HepG2 (cell line): ENCODE results near the gene KLF13. TPM values are rescaled to one million over a fixed set of nuclear protein-coding genes. Genes with fewer than 3 reads are reported as not detected.

Source experiments
- AFF4 ChIP-seq: sonication (generic); formaldehyde crosslinking; IDR thresholded peaks from 2 replicates; pipeline ENCODE4 v1.4.0; 2020; ENCODE audit warnings: missing genetic modification reagents
- HMGXB4 ChIP-seq, 2 experiments: sonication (generic) in 1 of 2; formaldehyde crosslinking in 1 of 2; IDR thresholded peaks; 2 replicates each; pipeline versions ENCODE4 v1.4.0 to v1.6.1; 2018 to 2020; ENCODE audit warnings: missing genetic modification reagents in 2 of 2, borderline replicate concordance in 1 of 2, low read depth in 1 of 2, mild to moderate bottlenecking in 1 of 2, missing biosample characterization in 1 of 2
- PATZ1 ChIP-seq: sonication (generic); formaldehyde crosslinking; IDR thresholded peaks from 2 replicates; pipeline ENCODE4 v1.4.0; 2020; ENCODE audit warnings: missing genetic modification reagents
- PHF21A ChIP-seq: sonication (generic); formaldehyde crosslinking; IDR thresholded peaks from 2 replicates; pipeline ENCODE4 v1.5.0; 2020; ENCODE audit warnings: mild to moderate bottlenecking, missing genetic modification reagents
- PREB ChIP-seq: sonication (generic); formaldehyde crosslinking; IDR thresholded peaks from 2 replicates; pipeline ENCODE4 v1.4.0; 2020; ENCODE audit warnings: missing genetic modification reagents
- THAP7 ChIP-seq: sonication (generic); formaldehyde crosslinking; IDR thresholded peaks from 2 replicates; pipeline ENCODE4 v1.8.1; 2023; ENCODE audit warnings: mild to moderate bottlenecking, missing genetic modification reagents
- ZFX ChIP-seq: sonication (generic); formaldehyde crosslinking; IDR thresholded peaks from 2 replicates; pipeline ENCODE4 v1.4.0; 2020; ENCODE audit warnings: mild to moderate bottlenecking, low read depth, missing genetic modification reagents, moderate library complexity
- ZMYM4 ChIP-seq: sonication (generic); formaldehyde crosslinking; IDR thresholded peaks from 2 replicates; pipeline ENCODE4 v1.8.1; 2023; ENCODE audit warnings: mild to moderate bottlenecking, missing genetic modification reagents
- ZSCAN31 ChIP-seq: sonication (generic); formaldehyde crosslinking; IDR thresholded peaks from 2 replicates; pipeline ENCODE4 v1.5.0; 2020; ENCODE audit warnings: low read depth, mild to moderate bottlenecking, missing genetic modification reagents
- ZSCAN9 ChIP-seq: IDR thresholded peaks from 2 replicates; pipeline ENCODE4 v1.6.1; 2016; ENCODE audit warnings: borderline replicate concordance
- polyA plus RNA-seq, 8 experiments: library from polyadenylated mRNA; depleted of rRNA in 3 of 8; stranded (reverse) in 7 of 8; unstranded in 1 of 8; fragments of >200 nt; fragmentation: Illumina TruSeq in 4 of 8; extraction: Trizol in 4 of 8; gene quantifications; 2 replicates each; pipeline versions ENCODE4 v1.2.1 to v1.2.3, GENCODE V29; 2011 to 2016; ENCODE audit warnings: low read depth in 4 of 8, missing spikeins in 1 of 8, mixed read lengths in 1 of 8; ENCODE audit not compliant: insufficient read depth in 1 of 8
- total RNA-seq, 5 experiments: library from RNA; depleted of rRNA; stranded (reverse); fragments of >200 nt; fragmentation: Illumina TruSeq; extraction: Trizol; gene quantifications; 2 replicates each; pipeline ENCODE4 v1.2.3, GENCODE V29; 2016; ENCODE audit warnings: low read depth in 1 of 5
- TF ChIP-seq, protein P1 (sequence below): sonication (generic); formaldehyde crosslinking; IDR thresholded peaks from 2 replicates; pipeline ENCODE4 v1.9.0; 2022; ENCODE audit warnings: missing genetic modification reagents, mild to moderate bottlenecking, borderline replicate concordance

The KLF13 gene
- total and polyA plus RNA-seq, 2 of the 13 experiments (the other 11 are each of a cell fraction or from before 2014, with no cell fraction given): 16.8 to 25.1 TPM

GRCh38 chr15:31325595-31326155, 960 bp upstream of the KLF13 start (continued):
- TF ChIP-seq HMGXB4 (CRISPR knock-in tag; IDR thresholded peaks at IDR 0.05; ENCODE audit: borderline replicate concordance in 1 of 2, low read depth in 1 of 2): peak in 1 of 2 experiments; percentile 65; a peak in 1 of 4 replicates
- 0 out of 2 replicates have a peak, but pooled peaks have one; percentile 16 for TF ChIP-seq ZMYM4
- TF ChIP-seq, protein P1, sequence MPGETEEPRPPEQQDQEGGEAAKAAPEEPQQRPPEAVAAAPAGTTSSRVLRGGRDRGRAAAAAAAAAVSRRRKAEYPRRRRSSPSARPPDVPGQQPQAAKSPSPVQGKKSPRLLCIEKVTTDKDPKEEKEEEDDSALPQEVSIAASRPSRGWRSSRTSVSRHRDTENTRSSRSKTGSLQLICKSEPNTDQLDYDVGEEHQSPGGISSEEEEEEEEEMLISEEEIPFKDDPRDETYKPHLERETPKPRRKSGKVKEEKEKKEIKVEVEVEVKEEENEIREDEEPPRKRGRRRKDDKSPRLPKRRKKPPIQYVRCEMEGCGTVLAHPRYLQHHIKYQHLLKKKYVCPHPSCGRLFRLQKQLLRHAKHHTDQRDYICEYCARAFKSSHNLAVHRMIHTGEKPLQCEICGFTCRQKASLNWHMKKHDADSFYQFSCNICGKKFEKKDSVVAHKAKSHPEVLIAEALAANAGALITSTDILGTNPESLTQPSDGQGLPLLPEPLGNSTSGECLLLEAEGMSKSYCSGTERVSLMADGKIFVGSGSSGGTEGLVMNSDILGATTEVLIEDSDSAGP (CRISPR knock-in tag): peak; percentile 52; the same call in 1 of the 2 replicates
- no peak for TF ChIP-seq ZSCAN31 (CRISPR knock-in tag)
- no peak for TF ChIP-seq PREB (CRISPR knock-in tag)
- 0 out of 2 replicates have a peak, but pooled peaks have one; percentile 55 for TF ChIP-seq THAP7 (CRISPR knock-in tag)
- 0 out of 2 replicates have a peak, but pooled peaks have one; percentile 26 for TF ChIP-seq PHF21A
- TF ChIP-seq PATZ1 (CRISPR knock-in tag): peak; percentile 93
- TF ChIP-seq ZFX (CRISPR knock-in tag): peak; percentile 68
- TF ChIP-seq AFF4 (CRISPR knock-in tag): no peak
- peak; percentile 8; the same call in 1 of the 2 replicates for TF ChIP-seq ZSCAN9 (CRISPR knock-in tag)
